ENCODE data around the gene TPRG1L. TPM values are rescaled to one million over a fixed set of nuclear protein-coding genes. Genes with fewer than 3 reads are reported as not detected.

Gene TPRG1L
- total RNA-seq, 2 experiments from 2014 or later = 15.9 to 17.3 TPM

GRCh38 chr1:3668148-3668547 lies 43.3 kb downstream of the TPRG1L start:
- CTCF ChIA-PET = no interaction called here
- no peaks in the 10 kb centered on the region for H3K4me1 Mint-ChIP-seq
- H3K36me3 Mint-ChIP-seq (ENCODE audit: low read depth) = no peaks in the 10 kb centered on the region
- H3K4me3 Mint-ChIP-seq = no peak overlapping the region
- POLR2A ChIA-PET = no interaction called here
- H3K27me3 Mint-ChIP-seq = peaks cover 10% of the 10 kb centered on the region
- DNase-seq = no peak
- no peak overlapping the region for H3K27ac Mint-ChIP-seq
- H3K9me3 Mint-ChIP-seq = no peaks in the 10 kb centered on the region

- no peaks in the 10 kb centered on the region for H3K36me3 Mint-ChIP-seq (ENCODE audit: low read depth)
- no peak overlapping the region for H3K27ac Mint-ChIP-seq
- no peak for DNase-seq
- CTCF ChIA-PET = no interaction called here
- no peaks in the 10 kb centered on the region for H3K9me3 Mint-ChIP-seq
- POLR2A ChIA-PET = no interaction called here
- no peak overlapping the region for H3K4me3 Mint-ChIP-seq
- H3K27me3 Mint-ChIP-seq = peaks cover 10% of the 10 kb centered on the region
- H3K4me1 Mint-ChIP-seq = peaks cover 5% of the 10 kb centered on the region
Observed at GRCh38 chr1:3668585-3669300, 43.9 kb downstream of the TPRG1L start.

- H3K4me3 Mint-ChIP-seq = no peak overlapping the region
- peaks cover 10% of the 10 kb centered on the region for H3K27me3 Mint-ChIP-seq
- ChIA-PET POLR2A (no interaction called here), CTCF (no interaction called here)
- H3K9me3 Mint-ChIP-seq = no peaks in the 10 kb centered on the region
- peaks cover 5% of the 10 kb centered on the region for H3K4me1 Mint-ChIP-seq
- H3K36me3 Mint-ChIP-seq (ENCODE audit: low read depth) = no peaks in the 10 kb centered on the region
- no peak overlapping the region for H3K27ac Mint-ChIP-seq
- DNase-seq = no peak
Observed at GRCh38 chr1:3669421-3669821, 44.6 kb downstream of the TPRG1L start.

GRCh38 chr1:3669971-3670431 lies 45.2 kb downstream of the TPRG1L start:
- H3K4me3 Mint-ChIP-seq = no peak overlapping the region
- peaks cover 5% of the 10 kb centered on the region for H3K4me1 Mint-ChIP-seq
- H3K27me3 Mint-ChIP-seq = peaks cover 10% of the 10 kb centered on the region
- no peak overlapping the region for H3K27ac Mint-ChIP-seq
- ChIA-PET POLR2A (no interaction called here), CTCF (no interaction called here)
- DNase-seq = no peak
- H3K36me3 Mint-ChIP-seq (ENCODE audit: low read depth) = no peaks in the 10 kb centered on the region
- H3K9me3 Mint-ChIP-seq = no peaks in the 10 kb centered on the region

- Mint-ChIP-seq H3K27me3 (peaks cover 10% of the 10 kb centered on the region), H3K36me3 (ENCODE audit: low read depth) (no peaks in the 10 kb centered on the region), H3K4me1 (peaks cover 5% of the 10 kb centered on the region), H3K4me3 (no peak overlapping the region), H3K9me3 (no peaks in the 10 kb centered on the region), H3K27ac (no peak overlapping the region)
- ChIA-PET CTCF (no interaction called here), POLR2A (no interaction called here)
- DNase-seq = no peak
Observed at GRCh38 chr1:3670823-3671265, 46.0 kb downstream of the TPRG1L start.

- H3K4me3 Mint-ChIP-seq = no peak overlapping the region
- peaks cover 10% of the 10 kb centered on the region for H3K27me3 Mint-ChIP-seq
- CTCF ChIA-PET = no interaction called here
- peaks cover 5% of the 10 kb centered on the region for H3K4me1 Mint-ChIP-seq
- no peaks in the 10 kb centered on the region for H3K9me3 Mint-ChIP-seq
- DNase-seq = no peak
- no peak overlapping the region for H3K27ac Mint-ChIP-seq
- POLR2A ChIA-PET = no interaction called here
- H3K36me3 Mint-ChIP-seq (ENCODE audit: low read depth) = no peaks in the 10 kb centered on the region
Observed at GRCh38 chr1:3671371-3672180, 46.8 kb downstream of the TPRG1L start.

GRCh38 chr1:3672231-3672970 lies 47.6 kb downstream of the TPRG1L start:
- Mint-ChIP-seq H3K27ac (no peak overlapping the region), H3K36me3 (ENCODE audit: low read depth) (no peaks in the 10 kb centered on the region), H3K9me3 (no peaks in the 10 kb centered on the region), H3K27me3 (peaks cover 8% of the 10 kb centered on the region), H3K4me1 (peaks cover 10% of the 10 kb centered on the region), H3K4me3 (no peak overlapping the region)
- DNase-seq = no peak
- ChIA-PET POLR2A (no interaction called here), CTCF (no interaction called here)

- H3K27ac Mint-ChIP-seq = no peak overlapping the region
- H3K4me1 Mint-ChIP-seq = peaks cover 16% of the 10 kb centered on the region
- peak overlapping the region; percentile 2 for H3K4me3 Mint-ChIP-seq
- no peaks in the 10 kb centered on the region for H3K9me3 Mint-ChIP-seq
- CTCF ChIA-PET = no interaction called here
- peaks cover 6% of the 10 kb centered on the region for H3K27me3 Mint-ChIP-seq
- DNase-seq = no peak
- POLR2A ChIA-PET = no interaction called here
- no peaks in the 10 kb centered on the region for H3K36me3 Mint-ChIP-seq (ENCODE audit: low read depth)
Observed at GRCh38 chr1:3672971-3673361, 48.2 kb downstream of the TPRG1L start.

- Mint-ChIP-seq H3K9me3 (no peaks in the 10 kb centered on the region), H3K4me3 (peak overlapping the region; percentile 2), H3K36me3 (ENCODE audit: low read depth) (no peaks in the 10 kb centered on the region), H3K4me1 (peaks cover 19% of the 10 kb centered on the region), H3K27ac (peak overlapping the region; percentile 32), H3K27me3 (peaks cover under 1% of the 10 kb centered on the region)
- POLR2A ChIA-PET = no interaction called here
- CTCF ChIA-PET = no interaction called here
- DNase-seq = no peak
Observed at GRCh38 chr1:3673381-3674099, 48.7 kb downstream of the TPRG1L start.

GRCh38 chr1:3674100-3675094 lies 49.6 kb downstream of the TPRG1L start:
- Mint-ChIP-seq H3K27ac (no peak overlapping the region), H3K9me3 (no peaks in the 10 kb centered on the region), H3K4me1 (peaks cover 25% of the 10 kb centered on the region), H3K4me3 (no peak overlapping the region), H3K36me3 (ENCODE audit: low read depth) (no peaks in the 10 kb centered on the region), H3K27me3 (peaks cover under 1% of the 10 kb centered on the region)
- CTCF ChIA-PET = no interaction called here
- POLR2A ChIA-PET = no interaction called here
- DNase-seq = no peak

- Mint-ChIP-seq H3K27me3 (peaks cover 6% of the 10 kb centered on the region), H3K4me1 (peaks cover 33% of the 10 kb centered on the region), H3K9me3 (no peaks in the 10 kb centered on the region), H3K36me3 (ENCODE audit: low read depth) (no peaks in the 10 kb centered on the region), H3K27ac (no peak overlapping the region), H3K4me3 (no peak overlapping the region)
- ChIA-PET POLR2A (no interaction called here), CTCF (no interaction called here)
- DNase-seq = no peak
Observed at GRCh38 chr1:3675436-3675835, 50.6 kb downstream of the TPRG1L start.

All from activated CD4-positive, alpha-beta memory T cell treated with anti-CD3 and anti-CD28 coated beads, Interleukin-2, amount 10 ng/mL, durations not matched to agents 7 days and 5 days (primary cell).